Caki2 (cell line): ENCODE results near the gene PSMA5. TPM values are rescaled to one million over a fixed set of nuclear protein-coding genes. Genes with fewer than 3 reads are reported as not detected.
"Not testable (repeated sequence)": the region's sequence is repeated elsewhere in the genome, so short reads cannot be mapped to it uniquely, and the experiment has no call there.

Experiments
- DNase-seq: peaks from one replicate; pipeline ENCODE4 v3.0.0-alpha.2; 2015; ENCODE audit warnings: low read depth
- in situ Hi-C: cut with HindIII; loops from 2 replicates; pipeline ENCODE4 v1.10.0; 2016; ENCODE audit warnings: low sequenced_read_pairs, low pct_unique_long_range_greater_than_20kb, mixed read lengths
- total RNA-seq: library from RNA; depleted of rRNA; stranded (reverse); fragments of >200 nt; shearing (Covaris generic); gene quantifications from 2 replicates; pipeline ENCODE4 v1.2.3, GENCODE V29; 2014; ENCODE audit warnings: low replicate concordance

PSMA5 gene
- total RNA-seq, 1 experiment from 2014 or later = 108 TPM

GRCh38 chr1:109395602-109396512 is 30.4 kb downstream of the PSMA5 start:
- in situ Hi-C loops = no loop called here
- DNase-seq = no peak

GRCh38 chr1:109395282-109395599 is 31.0 kb downstream of the PSMA5 start:
- DNase-seq, in situ Hi-C loops: not testable (repeated sequence)

GRCh38 chr1:109394591-109395281 is 31.5 kb downstream of the PSMA5 start:
- DNase-seq = no peak
- in situ Hi-C loops = no loop called here

- no peak for DNase-seq
- in situ Hi-C loops = no loop called here
Measured at GRCh38 chr1:109393617-109394233, 32.5 kb downstream of the PSMA5 start.

- DNase-seq = no peak
- in situ Hi-C loops = no loop called here
Measured at GRCh38 chr1:109392788-109393616, 33.2 kb downstream of the PSMA5 start.

DNA sequence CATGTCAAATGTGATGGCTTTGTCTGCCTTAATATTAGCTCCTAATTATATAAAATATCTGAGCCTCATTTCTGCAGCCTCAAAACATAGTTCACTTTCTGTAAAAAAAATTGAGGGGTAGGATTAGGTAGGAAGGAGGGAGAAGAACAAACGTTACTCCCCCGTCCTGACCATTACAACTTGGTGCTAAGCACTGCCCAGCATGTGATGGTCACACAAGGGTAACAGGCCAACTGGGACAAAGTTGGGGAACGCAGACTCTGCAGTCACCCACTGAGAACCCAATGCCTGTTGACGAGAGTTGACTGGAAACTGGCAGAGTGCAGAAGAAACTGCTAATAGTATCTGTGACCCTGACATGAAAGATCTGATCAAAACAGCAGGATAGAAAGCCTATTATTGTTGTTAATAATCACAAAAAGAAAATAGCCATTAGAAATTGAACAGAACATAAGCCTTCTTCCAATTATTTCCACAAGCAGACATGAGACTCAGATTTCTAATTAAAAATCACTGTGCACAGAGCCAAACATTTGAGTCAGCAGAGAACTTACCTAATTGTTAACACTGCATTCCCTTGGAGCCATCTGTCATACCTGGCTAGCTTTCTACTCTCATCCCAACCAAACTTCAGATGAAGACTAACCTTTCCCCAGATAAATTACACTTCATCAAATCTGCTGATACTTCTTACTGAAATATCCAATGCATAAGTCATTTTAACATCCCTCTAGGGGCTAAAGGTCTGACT is 34.0 kb downstream of the PSMA5 start:
- no peak for DNase-seq
- in situ Hi-C loops = no loop called here

GRCh38 chr1:109391626-109392025 is 34.6 kb downstream of the PSMA5 start:
- DNase-seq = no peak
- in situ Hi-C loops = no loop called here

GRCh38 chr1:109391157-109391556 is 35.1 kb downstream of the PSMA5 start:
- in situ Hi-C loops = no loop called here
- DNase-seq = no peak

- DNase-seq = no peak
- in situ Hi-C loops = no loop called here
Measured at GRCh38 chr1:109389638-109390341, 36.5 kb downstream of the PSMA5 start.

DNA sequence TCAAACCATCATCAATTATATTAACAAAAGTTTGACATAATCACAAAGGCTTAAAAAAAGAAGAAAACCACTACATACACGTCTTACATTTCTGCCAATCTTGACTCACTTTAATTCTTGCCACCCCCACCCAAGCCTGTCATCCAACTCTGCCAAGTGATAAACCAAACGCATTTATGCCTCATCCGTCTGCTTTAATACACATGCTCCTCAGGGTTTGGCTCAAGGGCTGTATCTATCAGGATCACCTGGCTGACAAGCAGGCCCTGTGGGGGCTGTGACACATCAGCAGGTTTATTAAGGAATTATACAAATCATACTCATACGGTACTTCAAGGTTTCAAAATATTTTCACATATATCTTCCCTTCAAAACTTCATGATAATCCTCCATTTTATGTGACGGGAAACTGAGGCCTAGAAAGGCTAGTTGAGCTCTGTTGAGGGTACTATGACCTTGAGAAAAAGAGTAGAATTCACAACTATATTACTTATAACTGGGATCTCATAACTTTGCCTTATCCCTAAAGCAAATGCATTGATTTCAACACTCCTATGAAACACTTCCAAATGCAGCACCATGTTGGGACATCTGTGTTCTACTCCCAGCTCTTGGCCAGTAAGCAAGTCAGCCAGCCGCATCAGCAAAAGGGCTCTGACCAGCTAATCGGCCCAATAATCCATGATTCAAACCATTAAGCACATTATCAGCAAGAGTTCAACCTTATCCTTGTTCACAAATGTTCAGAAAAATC is 37.2 kb downstream of the PSMA5 start:
- in situ Hi-C loops = no loop called here
- no peak for DNase-seq

DNA sequence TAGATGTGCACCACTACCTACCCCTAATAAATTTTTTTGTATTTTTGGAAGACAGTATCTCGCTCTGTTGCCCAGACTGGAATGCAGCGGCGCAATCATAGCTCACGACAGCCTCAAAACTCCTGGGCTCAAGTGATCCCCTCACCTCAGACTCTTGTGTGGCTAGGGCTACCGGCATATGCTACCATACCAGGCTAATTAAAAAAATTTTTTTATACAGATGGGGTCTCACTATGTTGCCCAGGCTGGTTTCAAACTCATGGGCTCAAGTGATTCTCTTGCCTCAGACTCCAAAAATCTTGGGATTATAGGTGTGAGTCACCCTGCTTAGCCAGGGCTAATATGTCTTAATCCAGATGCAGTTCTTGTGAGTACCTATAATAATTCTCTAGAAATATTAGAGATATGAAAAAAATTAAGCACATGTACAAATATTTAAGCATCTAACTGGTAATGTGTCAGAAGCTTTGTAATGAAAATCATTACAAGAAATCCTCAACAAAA is 38.0 kb downstream of the PSMA5 start:
- in situ Hi-C loops = no loop called here
- DNase-seq = no peak

- DNase-seq = no peak
- in situ Hi-C loops = no loop called here
Measured at GRCh38 chr1:109386054-109386717, 40.1 kb downstream of the PSMA5 start.

DNA sequence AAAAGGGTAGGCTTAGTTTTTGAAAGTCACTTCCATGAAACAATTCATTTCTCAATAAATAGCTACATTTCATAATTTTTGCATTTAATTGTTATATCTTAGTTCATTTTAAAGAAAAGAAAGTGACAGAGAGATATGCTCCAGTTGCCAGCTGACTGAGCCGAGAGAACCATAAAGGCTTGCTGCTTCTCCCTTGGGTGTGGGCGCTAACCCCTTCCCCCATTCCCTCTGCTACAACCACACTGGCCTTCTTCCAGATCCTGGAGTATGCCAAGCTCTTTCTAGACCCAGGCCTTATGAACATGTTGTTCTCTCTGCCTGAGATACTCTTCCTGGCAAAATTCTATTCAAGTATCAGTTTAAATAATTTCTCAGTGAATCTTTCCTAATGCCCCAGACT is 40.8 kb downstream of the PSMA5 start:
- DNase-seq = no peak
- in situ Hi-C loops = no loop called here

- no peak for DNase-seq
- in situ Hi-C loops = no loop called here
Measured at GRCh38 chr1:109383854-109384253, 42.4 kb downstream of the PSMA5 start.

DNA sequence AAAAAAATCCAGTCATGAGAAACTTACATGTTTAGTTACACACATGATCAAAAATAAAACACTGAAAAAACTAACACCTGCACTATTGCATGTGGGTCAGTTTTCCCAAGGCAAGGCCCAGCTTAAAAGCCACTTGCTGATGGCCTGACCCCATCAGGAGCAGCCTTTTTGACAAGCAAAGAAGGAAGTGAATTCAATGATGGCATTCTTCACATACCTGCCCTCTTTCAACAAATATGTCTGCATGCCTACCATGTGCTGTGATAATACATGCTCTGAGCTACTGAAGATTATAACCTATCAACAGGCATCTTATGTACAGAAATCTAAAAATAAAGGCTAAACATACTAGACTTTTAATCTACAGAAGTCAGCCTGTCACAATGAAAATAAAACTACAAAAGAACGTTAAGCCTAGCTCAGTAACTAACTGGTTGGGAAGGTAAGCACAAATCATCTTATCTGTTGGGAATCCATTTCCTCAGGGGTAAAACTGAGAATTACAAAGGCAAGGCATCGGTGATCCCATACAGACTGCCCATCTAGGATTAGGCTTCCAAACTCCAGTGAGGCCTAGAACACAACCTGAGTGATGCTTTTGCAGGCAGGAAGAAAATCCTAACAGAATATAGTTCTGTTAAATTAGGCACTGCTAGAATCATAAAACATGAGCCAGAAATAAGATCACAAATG is 43.0 kb downstream of the PSMA5 start:
- in situ Hi-C loops = no loop called here
- DNase-seq = no peak
